H1 (cell line): ENCODE data around the gene PID1. TPM values are rescaled to one million over a fixed set of nuclear protein-coding genes. Genes with fewer than 3 reads are reported as not detected.

ENCODE experiments used
- CTCF ChIA-PET: fragments of 300-600 bp; sonication (Branson Sonifier 250); formaldehyde crosslinking; loops from one replicate; lab custom pipeline; 2021; ENCODE audit not compliant: partially characterized antibody; lab: Charles Lee
- POLR2A ChIA-PET: fragments of 300-600 bp; sonication (Branson Sonifier 250); formaldehyde crosslinking; loops from one replicate; lab custom pipeline; 2021; ENCODE audit warnings: inconsistent platforms; ENCODE audit not compliant: partially characterized antibody; lab: Charles Lee
- DNase-seq, 2 experiments: peaks; one replicate each; pipeline versions ENCODE4 v3.0.0 to v3.0.0-alpha.2; 2010 to 2022; ENCODE audit warnings: low spot score in 2 of 2, low read depth in 1 of 2, mixed read lengths in 1 of 2
- FAIRE-seq: peaks from 2 replicates; lab custom pipeline; 2011; peaks lifted over from hg19 to GRCh38; lab: Jason Lieb, UNC
- H2AFZ ChIP-seq: 2 replicates; pipeline ENCODE4 v1.8.1; 2012; ENCODE audit warnings: low read length, inconsistent platforms
- H2AK5ac ChIP-seq: 2 replicates; pipeline ENCODE4 v1.6.1; 2013; ENCODE audit warnings: low read depth, low read length
- H2BK120ac ChIP-seq: replicated peaks from 2 replicates; pipeline ENCODE3; 2013; ENCODE audit warnings: low read depth, low read length, inconsistent platforms
- H2BK12ac ChIP-seq: 2 replicates; pipeline ENCODE4 v1.6.1; 2013; ENCODE audit warnings: low read depth, low read length
- H2BK15ac ChIP-seq: 2 replicates; pipeline ENCODE4 v1.6.1; 2013; ENCODE audit warnings: low read length
- H2BK20ac ChIP-seq: 2 replicates; pipeline ENCODE4 v1.6.1; 2013; ENCODE audit warnings: low read length
- H2BK5ac ChIP-seq: 2 replicates; pipeline ENCODE4 v1.6.1; 2013; ENCODE audit warnings: low read depth, low read length
- H3K14ac ChIP-seq: 2 replicates; pipeline ENCODE4 v1.6.1; 2013; ENCODE audit warnings: inconsistent platforms; ENCODE audit not compliant: insufficient read length
- H3K18ac ChIP-seq: 2 replicates; pipeline ENCODE4 v1.6.1; 2013; ENCODE audit warnings: low read length; ENCODE audit errors: extremely low read depth
- H3K23ac ChIP-seq: 2 replicates; pipeline ENCODE4 v1.6.1; 2013; ENCODE audit warnings: inconsistent platforms; ENCODE audit not compliant: insufficient read length
- H3K23me2 ChIP-seq: 2 replicates; pipeline ENCODE4 v1.6.1; 2013; ENCODE audit warnings: low read depth, low read length
- H3K27ac ChIP-seq: 2 replicates; pipeline ENCODE4 v1.6.1; 2011; ENCODE audit warnings: low read depth, low read length, inconsistent platforms
- H3K27me3 ChIP-seq, 4 experiments: replicated peaks in 1 of 4; 1 replicate in 1 of 4; 2 replicates in 3 of 4; pipeline versions ENCODE4 v1.6.1 to v1.8.1; 2011 to 2013; ENCODE audit warnings: low read length in 3 of 4, mild to moderate bottlenecking in 3 of 4, inconsistent platforms in 2 of 4, mixed read lengths in 2 of 4, moderate library complexity in 1 of 4; ENCODE audit not compliant: control insufficient read depth in 3 of 4, insufficient read depth in 3 of 4; ENCODE audit errors: extremely low read depth in 1 of 4
- H3K36me3 ChIP-seq, 4 experiments: 2 replicates each; pipeline versions ENCODE4 v1.6.1 to v1.8.1; 2011 to 2013; ENCODE audit warnings: mild to moderate bottlenecking in 4 of 4, low read length in 3 of 4, moderate library complexity in 2 of 4, control low read depth in 1 of 4, inconsistent platforms in 1 of 4; ENCODE audit not compliant: insufficient read depth in 4 of 4, control insufficient read depth in 2 of 4
- H3K4ac ChIP-seq: replicated peaks from 2 replicates; pipeline ENCODE3; 2013; ENCODE audit warnings: low read length, low read depth, mixed read lengths, inconsistent platforms; ENCODE audit not compliant: insufficient read length
- H3K4me1 ChIP-seq, 4 experiments: replicated peaks in 1 of 4; 1 replicate in 1 of 4; 2 replicates in 3 of 4; pipeline versions ENCODE4 v1.6.1 to v1.8.1; 2011 to 2013; ENCODE audit warnings: low read length in 3 of 4, inconsistent platforms in 2 of 4, mixed read lengths in 1 of 4; ENCODE audit not compliant: insufficient read depth in 4 of 4, control insufficient read depth in 3 of 4
- H3K4me2 ChIP-seq, 2 experiments: 2 replicates each; pipeline versions ENCODE4 v1.6.1 to v1.8.1; 2011 to 2013; ENCODE audit warnings: low read depth in 2 of 2, low read length in 2 of 2, control low read depth in 1 of 2, inconsistent platforms in 1 of 2, mild to moderate bottlenecking in 1 of 2; ENCODE audit not compliant: insufficient read depth in 1 of 2
- H3K4me3 ChIP-seq, 4 experiments: fragments of 200-600, 300-600 bp in 1 of 4; sonication (generic), shearing (Covaris generic), sonication (Bioruptor Twin) in 1 of 4; 2 replicates each; pipeline versions ENCODE4 v1.5.1 to v1.8.1; 2011 to 2016; ENCODE audit warnings: low read length in 4 of 4, low read depth in 3 of 4, control low read depth in 2 of 4, inconsistent platforms in 2 of 4, mild to moderate bottlenecking in 2 of 4, mixed read lengths in 1 of 4, moderate library complexity in 1 of 4; ENCODE audit not compliant: insufficient read depth in 2 of 4; ENCODE audit errors: extremely low read depth in 1 of 4
- H3K56ac ChIP-seq: replicated peaks from 2 replicates; pipeline ENCODE3; 2013; ENCODE audit warnings: low read depth, mild to moderate bottlenecking, mixed read lengths, low read length, inconsistent platforms; ENCODE audit not compliant: insufficient read length
- H3K79me1 ChIP-seq: 2 replicates; pipeline ENCODE4 v1.6.1; 2013; ENCODE audit warnings: low read depth, low read length, control low read depth
- H3K79me2 ChIP-seq, 2 experiments: 2 replicates each; pipeline versions ENCODE4 v1.6.1 to v1.8.1; 2012 to 2013; ENCODE audit warnings: low read length in 2 of 2, mild to moderate bottlenecking in 2 of 2, inconsistent platforms in 1 of 2; ENCODE audit not compliant: insufficient read depth in 2 of 2, control insufficient read depth in 1 of 2
- H3K9ac ChIP-seq, 4 experiments: replicated peaks in 1 of 4; 1 replicate in 1 of 4; 2 replicates in 3 of 4; pipeline versions ENCODE4 v1.6.1 to v1.8.1; 2011 to 2013; ENCODE audit warnings: low read depth in 3 of 4, low read length in 3 of 4, control low read depth in 2 of 4, mild to moderate bottlenecking in 2 of 4, moderate library complexity in 2 of 4, inconsistent platforms in 1 of 4; ENCODE audit errors: extremely low read depth in 1 of 4
- H3K9me3 ChIP-seq, 2 experiments: 2 replicates each; pipeline versions ENCODE4 v1.6.1 to v1.8.1; 2012 to 2013; ENCODE audit warnings: mild to moderate bottlenecking in 2 of 2, moderate library complexity in 2 of 2, control low read depth in 1 of 2, inconsistent platforms in 1 of 2, low read depth in 1 of 2, low read length in 1 of 2, mixed read lengths in 1 of 2; ENCODE audit not compliant: insufficient read depth in 2 of 2
- H4K20me1 ChIP-seq, 2 experiments: replicated peaks in 1 of 2; 2 replicates each; pipeline versions ENCODE3 to v1.8.1; 2011 to 2013; ENCODE audit warnings: inconsistent platforms in 2 of 2, low read length in 2 of 2, mild to moderate bottlenecking in 1 of 2; ENCODE audit not compliant: insufficient read depth in 2 of 2, control insufficient read depth in 1 of 2
- H4K5ac ChIP-seq: 2 replicates; pipeline ENCODE4 v1.6.1; 2013; ENCODE audit warnings: low read length, low read depth, mixed read lengths, inconsistent platforms; ENCODE audit not compliant: insufficient read length
- H4K8ac ChIP-seq: 2 replicates; pipeline ENCODE4 v1.8.0; 2013; ENCODE audit warnings: mild to moderate bottlenecking, moderate library complexity, low read length, inconsistent platforms; ENCODE audit not compliant: insufficient read depth; ENCODE audit errors: extremely low read depth
- H4K91ac ChIP-seq: replicated peaks from 2 replicates; pipeline ENCODE3; 2013; ENCODE audit warnings: low read length, mixed read lengths, inconsistent platforms; ENCODE audit not compliant: insufficient read length
- EZH2 ChIP-seq: fragments of 200-600 bp; sonication (generic); IDR thresholded peaks from 2 replicates; pipeline ENCODE4 v1.7.1; 2012; ENCODE audit warnings: low read depth, mild to moderate bottlenecking, moderate library complexity, low read length, inconsistent platforms; ENCODE audit not compliant: severe bottlenecking
- GABPA ChIP-seq: IDR thresholded peaks from 2 replicates; pipeline ENCODE4 v1.6.1; 2011; ENCODE audit warnings: mild to moderate bottlenecking, low read length, moderate library complexity, borderline replicate concordance; ENCODE audit not compliant: insufficient read depth
- KDM5A ChIP-seq: fragments of 200-600 bp; IDR thresholded peaks from 2 replicates; pipeline ENCODE4 v1.7.1; 2012; ENCODE audit warnings: mild to moderate bottlenecking, low read length, inconsistent platforms, mixed read lengths
- RNF2 ChIP-seq: fragments of 200-900, 300-1000 bp; sonication (generic); IDR thresholded peaks from 2 replicates; pipeline ENCODE4 v1.7.1; 2016; ENCODE audit warnings: borderline replicate concordance, low read depth, mild to moderate bottlenecking, antibody characterized with exemption, low read length; ENCODE audit not compliant: poor library complexity, severe bottlenecking; ENCODE audit errors: missing control alignments
- SUZ12 ChIP-seq: fragments of 200-600 bp; sonication (generic); IDR thresholded peaks from 2 replicates; pipeline ENCODE4 v1.6.1; 2012; ENCODE audit warnings: mild to moderate bottlenecking, inconsistent platforms, low read length, moderate library complexity, mixed read lengths
- WGBS, 2 experiments: shearing (Covaris generic) in 1 of 2; methylation state at CpG; one replicate each; pipeline versions ENCODE4 v1.1.6 to v1.1.7; 2013 to 2015; ENCODE audit warnings: low lambda C conversion rate in 2 of 2, mixed read lengths in 2 of 2, inconsistent platforms in 1 of 2, low coverage in 1 of 2, missing lambda C conversion rate in 1 of 2; ENCODE audit not compliant: insufficient replicate concordance in 2 of 2, insufficient coverage in 1 of 2, insufficient read length in 1 of 2; ENCODE audit errors: extremely low coverage in 1 of 2, missing lambda C conversion rate in 1 of 2; 5-methylcytosine and 5-hydroxymethylcytosine counted together
- polyA plus RNA-seq, 7 experiments: library from polyadenylated mRNA; depleted of rRNA in 3 of 7; stranded (reverse) in 5 of 7; unstranded in 2 of 7; fragments of >200 nt in 5 of 7; fragments of 200-250 nt in 2 of 7; gene quantifications; 1 replicate in 5 of 7; 2 replicates in 1 of 7; 4 replicates in 1 of 7; pipeline versions ENCODE4 v1.2.1 to v1.2.3, GENCODE V29; 2011 to 2013; ENCODE audit warnings: missing spikeins in 2 of 7, mixed read lengths in 2 of 7
- total RNA-seq: library from RNA; stranded (reverse); fragmentation: NEBNext Ultra II Directional; extraction: Animal tissue kit (Norgen Biotek cat#: 25700); gene quantifications from 2 replicates; pipeline ENCODE4 v1.2.1, GENCODE V29; 2021
- TF ChIP-seq, protein P1 (sequence below), 3 experiments: IDR thresholded peaks; 1 replicate in 2 of 3; 2 replicates in 1 of 3; pipeline versions ENCODE4 v1.5.1 to v1.6.1; 2011; ENCODE audit warnings: low read length in 3 of 3, mild to moderate bottlenecking in 3 of 3, inconsistent platforms in 2 of 3, low read depth in 1 of 3, moderate library complexity in 1 of 3; ENCODE audit not compliant: insufficient read depth in 1 of 3; ENCODE audit errors: control extremely low read depth in 1 of 3

Gene PID1
- total and polyA plus RNA-seq, 2 of the 8 experiments (the other 6 are each of a cell fraction or from before 2014, with no cell fraction given) = 1.5 to 3.3 TPM

DNA sequence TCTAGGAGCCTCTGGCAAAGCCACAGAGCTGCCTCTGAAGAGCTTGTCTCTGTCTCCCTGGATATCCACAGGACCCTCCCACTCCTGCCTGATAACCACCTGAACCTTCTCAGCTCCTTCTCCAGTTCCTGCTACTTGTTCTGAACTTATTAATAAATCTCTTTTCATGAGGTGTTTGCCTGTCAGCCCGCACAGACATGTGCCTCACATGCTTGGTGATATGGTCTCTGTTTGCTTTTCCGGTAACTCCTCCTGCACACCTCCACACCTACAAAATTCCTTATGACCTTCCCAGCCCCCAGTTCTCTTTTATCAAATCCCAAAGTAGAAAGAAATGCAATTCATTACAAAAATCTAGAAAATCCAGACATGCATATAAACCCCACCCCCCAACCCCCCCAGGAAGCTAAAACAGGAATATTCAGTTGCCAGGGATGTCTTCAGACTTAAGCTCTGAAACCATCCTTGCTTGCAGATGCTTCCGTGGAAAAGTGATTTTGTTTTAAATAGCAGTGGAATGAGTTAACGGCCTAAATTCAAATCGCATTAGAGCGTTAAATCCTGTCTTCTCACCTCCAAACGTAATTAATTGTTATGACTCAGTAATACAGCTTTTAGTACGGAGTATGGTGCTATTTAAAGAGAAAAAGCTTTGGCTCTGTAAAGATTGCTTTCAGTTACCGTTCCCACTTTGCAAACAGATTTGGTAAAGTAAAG is 2.1 kb upstream of the PID1 start:
- no peak overlapping the region for H3K14ac ChIP-seq
- H3K79me1 ChIP-seq = no peaks in the 10 kb centered on the region
- no peak overlapping the region for H3K27ac ChIP-seq
- peaks cover 3 to 9% (median 5%) of the 10 kb centered on the region in 4 experiments; a peak in 6 of 7 replicates for H3K4me1 ChIP-seq
- H3K23ac ChIP-seq = no peak overlapping the region
- no peak overlapping the region for H2BK15ac ChIP-seq
- POLR2A ChIA-PET = no interaction called here
- no peak overlapping the region for H2BK5ac ChIP-seq
- H3K9ac ChIP-seq = no peak overlapping the region
- peaks cover 0 to 20% (median 17%) of the 10 kb centered on the region in 4 experiments; a peak in 6 of 7 replicates for H3K27me3 ChIP-seq
- no peaks in the 10 kb centered on the region; the same call in 1 of the 2 replicates for H3K23me2 ChIP-seq
- DNase-seq = no peak
- peak overlapping the region in 1 of 2 experiments; percentile 42; a peak in 1 of 4 replicates for H3K4me2 ChIP-seq
- no peak for FAIRE-seq
- CTCF ChIA-PET = interaction anchor here (0.6 to 4.8 kb wide), 34 partner anchors 10 to 612 kb away, joined by 3 to 59 read pairs (median 4); no protein-coding TSS in a partner anchor
- TF ChIP-seq KDM5A = no peak
- no peak for TF ChIP-seq GABPA
- no peak for TF ChIP-seq EZH2
- no peak for TF ChIP-seq SUZ12
- TF ChIP-seq, protein P1, sequence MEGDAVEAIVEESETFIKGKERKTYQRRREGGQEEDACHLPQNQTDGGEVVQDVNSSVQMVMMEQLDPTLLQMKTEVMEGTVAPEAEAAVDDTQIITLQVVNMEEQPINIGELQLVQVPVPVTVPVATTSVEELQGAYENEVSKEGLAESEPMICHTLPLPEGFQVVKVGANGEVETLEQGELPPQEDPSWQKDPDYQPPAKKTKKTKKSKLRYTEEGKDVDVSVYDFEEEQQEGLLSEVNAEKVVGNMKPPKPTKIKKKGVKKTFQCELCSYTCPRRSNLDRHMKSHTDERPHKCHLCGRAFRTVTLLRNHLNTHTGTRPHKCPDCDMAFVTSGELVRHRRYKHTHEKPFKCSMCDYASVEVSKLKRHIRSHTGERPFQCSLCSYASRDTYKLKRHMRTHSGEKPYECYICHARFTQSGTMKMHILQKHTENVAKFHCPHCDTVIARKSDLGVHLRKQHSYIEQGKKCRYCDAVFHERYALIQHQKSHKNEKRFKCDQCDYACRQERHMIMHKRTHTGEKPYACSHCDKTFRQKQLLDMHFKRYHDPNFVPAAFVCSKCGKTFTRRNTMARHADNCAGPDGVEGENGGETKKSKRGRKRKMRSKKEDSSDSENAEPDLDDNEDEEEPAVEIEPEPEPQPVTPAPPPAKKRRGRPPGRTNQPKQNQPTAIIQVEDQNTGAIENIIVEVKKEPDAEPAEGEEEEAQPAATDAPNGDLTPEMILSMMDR (IDR thresholded peaks at IDR 0.05; ENCODE audit: control extremely low read depth in 1 of 3, insufficient read depth in 1 of 3, low read depth in 1 of 3, low read length in 3 of 3) = no peak
- TF ChIP-seq RNF2 = no peak
- no peak overlapping the region for H2BK20ac ChIP-seq
- no peaks in the 10 kb centered on the region for H3K79me2 ChIP-seq
- H4K91ac ChIP-seq = no peak overlapping the region
- H2BK12ac ChIP-seq = peak overlapping the region; percentile 40; the same call in 1 of the 2 replicates
- 67% methylated on average over 9 of the region's 9 CpGs; no CpG with 5 or more reads in 1 of the 2 experiments for WGBS, 2 experiments
- no peak overlapping the region for H3K18ac ChIP-seq
- no peak overlapping the region for H2AK5ac ChIP-seq
- H4K20me1 ChIP-seq = no peaks in the 10 kb centered on the region
- no peaks in the 10 kb centered on the region for H3K9me3 ChIP-seq
- H3K56ac ChIP-seq = no peak overlapping the region
- no peaks in the 10 kb centered on the region for H3K36me3 ChIP-seq
- H4K8ac ChIP-seq = no peak overlapping the region
- H3K4ac ChIP-seq = no peak overlapping the region
- H3K4me3 ChIP-seq = peak overlapping the region in 2 of 4 experiments; percentile 1 to 44; a peak in 1 of 8 replicates
- peak overlapping the region; percentile 79 for H2AFZ ChIP-seq
- H4K5ac ChIP-seq = no peak overlapping the region
- no peak overlapping the region for H2BK120ac ChIP-seq
